Measurements from ENCODE around the gene FIGNL1. TPM values are rescaled to one million over a fixed set of nuclear protein-coding genes. Genes with fewer than 3 reads are reported as not detected.

The FIGNL1 gene
- total RNA-seq, 2 donors from 2014 or later = 7.2 to 14.3 TPM

- Histone ChIP-seq H3K9me3 (no peaks in the 10 kb centered on the region), H3K27ac (no peak overlapping the region), H3K27me3 (replicated peaks; ENCODE audit: insufficient read depth) (peaks cover 1% of the 10 kb centered on the region), H3K36me3 (no peaks in the 10 kb centered on the region), H3K4me3 (no peak overlapping the region), H3K4me1 (replicated peaks) (no peaks in the 10 kb centered on the region)
- DNase-seq (ENCODE audit: low spot score) = no peak
- TF ChIP-seq POLR2A (IDR thresholded peaks at IDR 0.05) (no peak), POLR2AphosphoS5 (IDR thresholded peaks at IDR 0.05) (no peak)
- intact Hi-C loops (cut with DNase I) = loop anchor here (10.0 kb wide), 1 partner anchor 265 kb away; no protein-coding TSS in a partner anchor
- WGBS = 82% methylated on average over 17 of the region's 17 CpGs
Measured at GRCh38 chr7:50409856-50410745, 40.0 kb downstream of the FIGNL1 start.

- WGBS = 67% methylated on average over 5 of the region's 5 CpGs
- Histone ChIP-seq H3K4me1 (replicated peaks) (no peaks in the 10 kb centered on the region), H3K9me3 (no peaks in the 10 kb centered on the region), H3K27ac (no peak overlapping the region), H3K4me3 (no peak overlapping the region), H3K27me3 (replicated peaks; ENCODE audit: insufficient read depth) (peaks cover 1% of the 10 kb centered on the region), H3K36me3 (no peaks in the 10 kb centered on the region)
- no peak for DNase-seq (ENCODE audit: low spot score)
- intact Hi-C loops (cut with DNase I) = no loop called here
- no peak for TF ChIP-seq POLR2A (IDR thresholded peaks at IDR 0.05)
Measured at GRCh38 chr7:50406935-50407334, 43.2 kb downstream of the FIGNL1 start.

- WGBS = 76% methylated on average over 7 of the region's 7 CpGs
- no peaks in the 10 kb centered on the region for H3K4me1 ChIP-seq (replicated peaks)
- no peaks in the 10 kb centered on the region for H3K36me3 ChIP-seq
- H3K27ac ChIP-seq = no peak overlapping the region
- peaks cover 1% of the 10 kb centered on the region for H3K27me3 ChIP-seq (replicated peaks; ENCODE audit: insufficient read depth)
- no peak for DNase-seq (ENCODE audit: low spot score)
- no peak overlapping the region for H3K4me3 ChIP-seq
- intact Hi-C loops (cut with DNase I) = no loop called here
- H3K9me3 ChIP-seq = no peaks in the 10 kb centered on the region
- TF ChIP-seq POLR2AphosphoS5 (IDR thresholded peaks at IDR 0.05) = no peak
- TF ChIP-seq POLR2A (IDR thresholded peaks at IDR 0.05) = no peak
- TF ChIP-seq CTCF (IDR thresholded peaks at IDR 0.05) = no peak
Measured at GRCh38 chr7:50405221-50405620, 44.9 kb downstream of the FIGNL1 start.

GRCh38 chr7:50404392-50404791, 45.8 kb downstream of the FIGNL1 start:
- Histone ChIP-seq H3K4me3 (no peak overlapping the region), H3K27ac (no peak overlapping the region), H3K27me3 (replicated peaks; ENCODE audit: insufficient read depth) (peaks cover 6% of the 10 kb centered on the region), H3K9me3 (no peaks in the 10 kb centered on the region), H3K36me3 (no peaks in the 10 kb centered on the region), H3K4me1 (replicated peaks) (no peaks in the 10 kb centered on the region)
- DNase-seq (ENCODE audit: low spot score) = no peak
- intact Hi-C loops (cut with DNase I) = no loop called here
- TF ChIP-seq POLR2A (IDR thresholded peaks at IDR 0.05) (no peak), CTCF (IDR thresholded peaks at IDR 0.05) (no peak), POLR2AphosphoS5 (IDR thresholded peaks at IDR 0.05) (no peak)
- WGBS = 84% methylated on average over 7 of the region's 7 CpGs

GRCh38 chr7:50400114-50400513, 50.0 kb downstream of the FIGNL1 start:
- Histone ChIP-seq H3K27me3 (replicated peaks; ENCODE audit: insufficient read depth) (peaks cover 7% of the 10 kb centered on the region), H3K4me3 (no peak overlapping the region), H3K36me3 (no peaks in the 10 kb centered on the region), H3K9me3 (no peaks in the 10 kb centered on the region), H3K4me1 (replicated peaks) (no peaks in the 10 kb centered on the region), H3K27ac (no peak overlapping the region)
- intact Hi-C loops (cut with DNase I) = no loop called here
- TF ChIP-seq CTCF (IDR thresholded peaks at IDR 0.05) = no peak
- TF ChIP-seq POLR2A (IDR thresholded peaks at IDR 0.05) = no peak
- TF ChIP-seq POLR2AphosphoS5 (IDR thresholded peaks at IDR 0.05) = no peak
- no peak for DNase-seq (ENCODE audit: low spot score)
- 42% methylated on average over 30 of the region's 41 CpGs for WGBS

- Histone ChIP-seq H3K9me3 (no peaks in the 10 kb centered on the region), H3K36me3 (no peaks in the 10 kb centered on the region), H3K27ac (no peak overlapping the region), H3K4me3 (no peak overlapping the region), H3K27me3 (replicated peaks; ENCODE audit: insufficient read depth) (peaks cover 7% of the 10 kb centered on the region), H3K4me1 (replicated peaks) (no peaks in the 10 kb centered on the region)
- DNase-seq (ENCODE audit: low spot score) = no peak
- intact Hi-C loops (cut with DNase I) = no loop called here
- 62% methylated on average over 21 of the region's 21 CpGs for WGBS
- TF ChIP-seq POLR2AphosphoS5 (IDR thresholded peaks at IDR 0.05) (no peak), CTCF (IDR thresholded peaks at IDR 0.05) (no peak), POLR2A (IDR thresholded peaks at IDR 0.05) (no peak)
Measured at GRCh38 chr7:50399635-50400034, 50.5 kb downstream of the FIGNL1 start.
